ENCODE results near the gene FGGY.
"Not testable (repeated sequence)": the region's sequence is repeated elsewhere in the genome, so short reads cannot be mapped to it uniquely, and the experiment has no call there.

Gene FGGY

DNA sequence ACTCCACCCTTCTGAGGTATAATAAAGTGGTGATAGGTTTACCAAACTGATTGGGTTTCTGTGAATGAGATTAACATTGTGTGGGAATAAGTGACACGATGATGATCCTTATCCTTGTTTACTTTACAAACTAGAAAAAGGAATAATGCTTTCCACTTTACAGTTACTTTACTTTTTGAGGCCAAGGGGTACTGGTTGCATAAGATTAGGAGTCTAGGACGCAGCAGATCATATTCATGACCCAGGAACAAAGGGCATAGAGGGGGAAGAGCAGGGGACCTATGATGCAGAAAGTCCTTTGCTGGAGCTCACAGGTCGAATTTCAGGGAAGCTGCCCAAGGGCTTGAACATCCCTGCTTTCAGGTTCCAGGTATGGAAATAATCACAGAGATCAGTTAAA, 20.4 kb downstream of the FGGY start:
- no peak for DNase-seq

DNA sequence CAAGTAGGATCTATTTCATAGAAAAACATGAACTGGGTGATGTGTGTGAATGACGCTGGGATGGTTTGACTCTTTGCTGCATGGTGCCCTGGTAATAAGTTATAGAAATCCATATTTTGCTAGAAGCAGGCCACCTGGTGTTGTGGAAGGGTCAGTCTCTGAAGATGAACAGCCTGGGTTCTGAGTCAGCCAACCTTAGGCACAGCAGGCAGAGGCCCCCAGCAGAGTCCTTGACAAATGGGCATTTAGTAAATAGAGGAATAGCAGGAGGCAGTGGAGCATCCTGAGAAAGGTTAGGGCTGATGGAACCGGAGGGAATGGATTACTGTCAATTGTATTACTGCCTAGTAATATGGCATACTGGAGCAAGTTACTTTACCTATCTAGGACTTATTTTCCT, 20.9 kb downstream of the FGGY start:
- DNase-seq: no peak

DNA sequence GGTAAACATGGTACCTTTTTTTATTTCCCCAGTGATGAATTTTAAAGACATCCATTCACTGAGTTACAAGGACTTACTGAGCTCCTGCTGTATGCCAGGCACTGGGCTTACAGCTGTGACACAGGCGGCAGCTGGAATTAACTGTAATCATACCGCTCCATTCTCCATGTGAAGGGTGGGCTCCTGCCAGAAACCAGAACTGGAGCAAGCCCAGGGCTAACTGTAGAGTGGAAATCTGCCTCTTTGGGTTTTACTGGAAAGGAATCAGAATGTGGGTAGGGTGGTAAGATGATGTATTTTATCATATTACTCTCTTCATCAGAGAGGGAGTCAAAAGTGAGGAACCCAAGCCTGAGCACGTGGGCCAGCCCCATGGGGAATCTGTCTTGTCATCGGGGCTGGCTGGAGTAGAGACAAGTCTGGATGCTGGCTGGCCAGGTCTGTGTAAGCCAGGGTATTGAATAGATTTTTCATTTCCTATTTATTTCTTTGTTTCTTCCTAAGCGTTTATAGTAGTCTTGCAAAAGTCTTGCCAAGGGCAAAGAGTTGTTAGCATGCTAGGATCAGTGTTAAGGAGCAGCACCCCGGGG, 21.5 kb downstream of the FGGY start:
- DNase-seq: no peak

DNA sequence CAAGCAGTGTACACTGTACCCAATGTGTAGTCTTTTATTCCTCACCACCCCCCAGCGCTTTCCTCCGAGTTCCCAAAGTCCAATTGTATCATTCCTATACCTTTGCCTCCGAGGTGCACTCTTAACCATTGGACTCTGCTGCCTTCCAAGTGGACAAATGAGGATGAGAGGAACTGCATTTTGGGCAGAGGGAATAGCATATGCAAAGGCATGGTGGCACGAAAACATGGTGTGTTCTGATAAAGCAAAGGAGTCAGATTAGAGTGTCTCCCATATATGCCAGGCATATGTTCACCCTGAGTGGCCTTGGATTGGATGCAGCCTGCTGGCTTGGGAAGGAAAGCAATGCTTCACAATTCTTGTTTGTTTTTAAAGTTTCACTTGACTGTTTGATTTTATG, 25.5 kb downstream of the FGGY start:
- DNase-seq: no peak

DNA sequence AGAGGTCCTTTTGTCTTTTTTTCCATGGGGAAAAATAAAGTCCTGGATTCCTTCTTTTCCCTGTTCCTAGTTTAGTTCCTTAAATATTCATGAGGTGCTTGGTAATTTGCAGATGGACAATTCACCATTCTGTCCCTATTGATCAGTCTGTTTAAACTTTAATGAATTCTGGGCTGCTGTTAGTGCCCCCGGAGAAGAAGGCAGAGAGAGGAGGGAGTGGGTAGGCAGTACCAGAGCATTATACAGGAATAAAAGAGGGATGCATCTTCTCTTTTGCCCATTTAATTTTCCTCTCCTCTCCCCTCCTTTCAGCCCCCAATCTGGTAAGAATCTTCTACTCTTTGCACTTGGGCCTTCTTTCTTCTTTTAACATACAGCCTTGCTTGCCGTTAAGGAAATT, 25.9 kb downstream of the FGGY start:
- DNase-seq: no peak

DNA sequence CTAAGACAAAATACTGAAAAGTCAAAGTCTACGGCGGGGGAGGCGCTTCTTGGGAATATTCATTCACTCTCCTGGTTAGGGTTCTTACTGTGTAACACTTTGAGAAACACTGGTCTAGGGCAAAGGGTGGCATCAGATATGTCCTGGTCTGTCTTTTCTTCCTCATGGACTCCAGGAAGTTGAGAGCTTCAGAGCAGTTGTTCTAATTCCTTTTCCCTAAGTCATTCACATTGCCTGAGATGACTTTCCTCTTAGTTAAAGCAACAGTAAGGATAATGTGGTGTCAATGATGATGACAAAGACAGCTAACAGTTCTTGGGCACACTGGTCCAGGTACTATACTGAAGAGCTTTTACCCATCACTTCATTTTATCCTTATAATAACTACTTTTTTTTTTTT, 27.0 kb downstream of the FGGY start:
- no peak for DNase-seq

DNA sequence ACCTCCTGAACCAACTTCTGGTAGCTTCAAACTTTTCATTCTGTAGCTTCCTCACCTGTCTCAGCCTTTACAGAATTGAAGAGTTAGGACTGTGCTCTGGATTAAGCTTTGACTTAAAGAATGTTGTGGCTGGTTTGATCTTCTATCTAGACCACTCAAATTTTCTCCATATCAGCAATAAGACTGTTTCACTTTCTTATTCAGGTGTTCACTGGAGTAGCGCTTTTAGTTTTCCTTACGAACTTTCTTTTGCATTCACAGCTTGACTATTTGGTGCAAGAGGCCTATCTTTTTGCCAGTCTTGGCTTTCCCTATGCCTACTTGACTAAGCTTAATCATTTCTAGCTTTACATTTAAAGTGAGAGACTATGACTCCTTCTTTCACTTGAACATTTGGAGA, 31.5 kb downstream of the FGGY start:
- no peak for DNase-seq

DNA sequence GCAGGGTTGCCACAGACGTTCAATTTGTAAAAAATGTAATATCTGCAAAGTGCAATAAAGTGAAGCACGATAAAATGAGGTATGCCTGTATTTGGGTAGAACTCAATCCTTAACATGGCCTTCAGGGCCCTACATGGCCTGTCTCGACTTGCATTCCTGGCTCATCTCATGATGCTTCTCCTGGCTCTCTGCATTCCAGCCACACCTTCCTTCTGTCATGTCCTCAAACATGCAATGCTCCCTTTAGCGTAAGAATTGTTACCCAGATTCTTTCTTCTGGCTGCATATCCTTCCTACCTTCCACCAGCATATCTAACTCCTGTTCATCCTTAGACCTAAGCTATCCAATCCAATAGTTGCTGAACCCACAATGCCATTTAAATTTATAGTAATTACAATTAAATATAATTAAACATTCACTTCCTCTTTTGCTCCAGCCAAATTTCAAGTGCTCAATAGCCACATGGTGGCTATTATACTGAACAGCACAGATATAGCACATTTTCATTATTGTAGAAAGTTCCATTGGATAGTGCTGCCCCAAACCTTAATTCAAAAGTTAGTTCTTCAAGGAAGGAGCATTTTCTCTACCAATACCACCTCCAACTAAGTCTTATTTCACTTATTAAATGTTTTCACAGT, 32.6 kb downstream of the FGGY start:
- DNase-seq: no peak

DNA sequence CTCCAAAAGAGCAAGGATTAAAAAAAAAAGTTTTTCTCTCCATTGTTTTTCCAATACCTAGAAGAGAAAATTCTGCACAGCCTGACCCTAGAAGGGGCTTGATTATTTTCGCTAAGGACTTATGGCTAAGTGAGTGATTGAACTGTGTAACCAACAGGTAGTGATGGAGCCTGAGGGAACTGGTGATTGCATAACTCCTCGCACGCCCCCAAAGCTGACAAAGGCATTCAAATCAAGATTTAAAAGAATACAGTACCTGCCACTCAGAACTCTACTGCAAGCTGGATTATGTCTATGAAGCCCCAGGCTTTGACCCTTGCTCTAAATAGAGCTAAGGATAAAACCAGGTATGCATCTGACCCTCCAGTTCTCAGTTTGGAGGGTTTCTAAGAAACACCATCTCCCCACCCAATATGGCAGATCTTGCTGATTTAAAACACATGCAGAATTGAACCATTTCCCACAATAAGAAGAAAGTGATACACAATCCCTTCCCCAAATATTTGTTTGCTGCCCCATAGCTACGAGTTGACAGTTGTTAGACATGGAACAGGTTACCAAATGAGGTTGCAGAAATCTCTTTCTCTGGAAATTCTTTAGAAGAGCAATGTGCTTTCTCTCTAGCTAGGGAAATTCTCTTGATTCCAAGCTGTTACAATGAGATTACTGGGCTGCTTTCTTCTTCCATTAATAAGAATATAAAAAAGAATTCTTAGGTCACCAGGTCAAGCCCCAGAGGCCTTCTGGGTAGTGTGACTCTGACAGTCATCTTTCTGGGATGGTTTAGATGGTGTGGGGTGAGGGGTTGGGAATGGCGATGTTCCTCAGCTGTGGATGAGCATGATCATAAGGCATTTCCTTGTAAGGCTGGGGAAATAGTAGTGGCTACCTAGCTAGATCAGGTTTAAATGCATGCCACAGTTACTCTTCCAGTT, 35.1 kb downstream of the FGGY start:
- DNase-seq: no peak

DNA sequence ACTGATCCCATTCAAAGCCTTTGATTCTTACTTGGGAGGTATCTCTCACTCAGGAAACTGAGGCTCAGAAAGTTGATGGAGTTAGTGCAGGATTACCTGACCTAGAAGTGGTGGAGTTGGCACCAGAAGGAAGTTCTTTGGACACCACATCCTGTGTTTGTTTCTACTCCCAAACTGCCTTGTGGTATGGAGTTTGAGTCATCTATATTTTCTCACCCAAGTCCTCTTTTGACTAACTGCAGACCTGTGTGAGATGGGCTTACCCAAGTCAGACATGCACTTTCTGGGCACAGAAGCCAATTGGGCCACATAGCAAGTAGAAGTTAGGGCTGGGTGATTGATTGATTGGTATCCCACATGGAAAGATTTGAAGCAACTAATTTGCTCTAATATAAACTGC, 36.1 kb downstream of the FGGY start:
- no peak for DNase-seq

DNA sequence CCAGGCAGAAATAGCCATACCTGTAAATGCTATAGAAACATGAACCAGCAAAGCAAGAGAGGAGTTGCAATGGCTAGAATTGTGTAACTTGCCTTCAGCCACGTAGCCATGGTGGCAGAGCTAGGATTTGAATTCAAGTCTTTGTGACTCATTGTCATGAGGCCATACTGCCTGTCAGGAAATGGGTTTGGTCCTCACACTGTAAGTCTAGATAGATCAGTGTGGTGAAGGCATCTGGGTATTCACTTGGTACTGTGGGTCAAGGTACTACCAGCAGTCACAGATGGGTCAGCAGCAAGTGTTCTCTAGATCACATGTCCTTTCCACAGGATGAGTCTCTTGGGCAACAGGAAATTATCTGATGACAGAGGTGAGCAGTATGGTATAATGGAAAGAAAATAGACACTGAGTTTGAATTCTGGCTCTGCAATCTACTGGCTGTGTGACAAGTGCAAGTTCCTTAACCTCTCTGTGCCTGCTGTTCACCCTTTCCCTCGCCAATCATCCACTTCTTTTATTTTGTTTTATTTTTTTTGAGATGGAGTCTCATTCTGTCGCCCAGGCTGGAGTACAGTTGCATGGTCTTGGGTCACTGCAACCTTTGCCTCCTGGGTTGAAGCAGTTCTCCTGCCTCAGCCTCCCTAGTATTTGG, 36.9 kb downstream of the FGGY start:
- no peak for DNase-seq

DNA sequence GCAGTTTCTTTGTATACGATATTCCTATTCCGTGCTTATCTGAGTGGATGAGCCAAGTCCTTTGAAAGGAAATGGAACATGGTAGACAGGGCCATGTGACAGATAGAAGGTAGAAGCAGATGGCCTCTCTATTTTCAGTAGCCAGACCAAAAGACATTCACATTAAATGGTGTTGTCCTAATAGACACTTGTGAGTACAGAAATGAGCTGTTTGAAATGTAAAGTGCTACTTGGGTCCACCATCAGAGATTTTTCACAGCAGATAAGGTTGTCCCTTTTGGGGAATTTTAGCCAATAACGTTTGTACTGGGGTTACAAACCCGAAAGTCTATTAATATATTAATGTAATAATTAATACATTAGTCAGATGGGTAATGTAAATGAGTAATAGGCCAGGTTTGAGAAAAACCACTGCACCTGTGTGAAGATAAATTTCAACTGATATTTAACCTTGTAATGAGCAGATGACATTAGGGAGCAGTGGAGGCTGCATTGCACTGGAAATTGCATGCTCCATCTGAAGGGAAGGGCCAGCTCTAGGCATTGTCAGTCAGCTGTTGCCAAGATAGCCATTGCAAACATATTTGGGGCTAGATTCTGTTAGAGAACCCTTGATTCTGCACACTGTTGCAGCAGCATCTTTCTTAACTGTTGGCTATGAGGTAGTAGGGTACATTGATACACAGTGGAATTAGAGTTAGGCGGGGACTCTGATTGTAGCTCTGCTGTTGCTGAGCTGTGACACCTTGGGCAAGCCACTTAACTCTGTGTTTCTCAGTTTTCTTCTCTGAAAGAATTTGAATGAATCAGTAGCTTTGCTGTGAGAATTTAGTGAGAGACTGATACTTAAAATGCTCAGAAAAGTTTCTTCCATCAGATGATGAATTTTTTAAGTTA, 43.8 kb downstream of the FGGY start:
- no peak for DNase-seq

DNA sequence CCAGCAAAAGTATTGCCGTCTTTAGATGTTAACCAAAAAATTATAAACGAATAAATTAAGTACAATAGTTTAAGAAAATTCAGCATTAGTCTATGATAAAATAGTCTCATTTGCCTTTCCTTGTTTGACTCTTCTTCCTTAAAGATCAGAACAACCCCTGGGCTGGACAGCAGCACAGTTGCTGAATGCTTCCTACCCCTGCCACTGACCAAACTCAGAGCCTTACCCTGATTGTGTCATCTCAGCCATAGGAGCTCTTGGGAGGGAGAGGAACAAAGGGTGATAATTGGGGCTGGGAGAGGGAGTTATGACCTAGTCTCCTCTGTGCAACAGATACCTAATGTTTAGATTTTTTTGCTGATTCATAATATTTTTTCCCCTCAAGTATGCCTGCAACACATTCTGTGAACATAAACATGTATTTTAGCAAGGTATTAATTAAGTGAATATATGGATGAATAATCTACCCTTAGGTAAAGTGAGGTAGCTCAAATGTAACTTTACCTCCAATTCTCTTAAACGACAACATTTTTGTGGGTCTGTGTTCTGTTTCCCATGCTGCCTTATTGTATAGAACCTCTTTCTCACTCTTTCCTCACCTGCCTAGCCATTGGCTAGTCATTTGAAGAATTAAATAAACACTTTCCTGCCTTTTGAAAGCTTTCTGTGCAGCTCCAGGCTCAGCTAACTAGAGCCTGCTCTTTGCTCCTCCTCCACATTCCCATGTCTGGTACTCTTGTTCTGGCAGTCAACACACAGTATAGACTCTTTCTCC, 46.1 kb downstream of the FGGY start:
- no peak for DNase-seq

DNA sequence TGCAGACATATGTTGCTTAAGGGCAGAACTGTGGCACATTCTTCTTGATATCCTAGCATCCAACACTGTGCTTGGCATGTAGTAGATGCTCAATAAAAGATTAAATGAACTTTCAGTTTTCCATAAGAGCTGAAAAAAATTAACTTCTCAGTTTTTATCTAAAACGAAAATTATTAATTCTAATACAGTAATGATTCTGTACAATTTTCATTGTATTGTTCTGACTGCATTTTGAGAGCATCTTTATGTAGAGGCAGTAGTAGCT, 46.6 kb downstream of the FGGY start:
- no peak for DNase-seq

DNA sequence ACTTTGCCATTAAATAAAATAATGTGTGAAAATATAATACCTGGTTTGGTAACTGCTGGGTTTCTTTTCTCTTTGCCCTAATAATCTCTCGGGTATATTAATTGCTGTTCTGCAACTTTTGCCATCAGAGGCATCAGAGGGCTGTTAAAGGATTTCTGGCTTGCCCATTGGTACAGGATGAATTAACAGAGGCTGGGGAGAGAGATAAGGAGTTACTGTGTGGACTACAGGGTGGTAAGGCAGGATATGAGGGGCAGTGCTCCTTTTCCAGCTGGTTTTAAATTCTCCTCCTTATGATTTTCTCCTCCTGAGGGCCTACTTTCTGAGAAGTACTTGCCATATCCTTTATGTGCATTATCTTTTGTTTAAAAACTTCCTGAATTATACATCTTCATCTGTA, 48.3 kb downstream of the FGGY start:
- no peak for DNase-seq

DNA sequence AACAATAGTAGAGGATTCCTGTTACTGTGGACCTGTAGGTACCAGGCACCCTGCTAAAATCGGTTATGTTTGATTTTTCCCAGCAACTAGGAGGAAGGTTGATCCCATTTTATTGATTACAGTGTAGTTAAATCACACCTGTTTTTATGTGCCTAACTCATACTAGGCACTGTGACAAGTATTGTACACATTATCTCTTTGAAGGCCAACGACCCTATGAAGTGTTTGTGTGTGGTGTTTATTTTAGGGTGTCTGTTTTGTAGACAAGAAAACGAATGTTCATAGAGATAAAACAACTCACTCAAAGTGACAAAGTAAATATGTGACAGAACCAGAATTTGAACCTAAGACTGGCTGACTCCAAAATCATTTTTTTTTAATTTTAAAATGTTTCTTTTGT, 49.5 kb downstream of the FGGY start:
- DNase-seq: no peak

DNA sequence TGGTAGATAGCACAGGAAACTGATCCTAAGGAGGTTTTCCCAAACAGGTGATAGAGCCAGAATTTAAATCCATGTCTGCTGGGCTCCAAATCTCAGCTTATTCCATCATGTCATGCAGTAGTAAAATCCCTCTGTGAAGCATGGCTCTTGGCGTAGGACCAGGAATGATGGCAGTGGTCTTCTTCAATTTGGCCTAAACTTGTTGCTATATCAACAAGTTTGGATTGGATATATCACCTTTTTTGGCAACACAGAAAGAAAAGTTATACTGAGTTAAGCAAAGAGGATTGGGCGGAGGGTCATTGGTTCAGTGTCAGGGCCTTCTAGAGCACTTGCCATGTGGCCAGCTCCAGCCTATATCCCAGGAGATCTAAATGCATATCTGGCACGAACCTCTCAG, 52.2 kb downstream of the FGGY start:
- no peak for DNase-seq

DNA sequence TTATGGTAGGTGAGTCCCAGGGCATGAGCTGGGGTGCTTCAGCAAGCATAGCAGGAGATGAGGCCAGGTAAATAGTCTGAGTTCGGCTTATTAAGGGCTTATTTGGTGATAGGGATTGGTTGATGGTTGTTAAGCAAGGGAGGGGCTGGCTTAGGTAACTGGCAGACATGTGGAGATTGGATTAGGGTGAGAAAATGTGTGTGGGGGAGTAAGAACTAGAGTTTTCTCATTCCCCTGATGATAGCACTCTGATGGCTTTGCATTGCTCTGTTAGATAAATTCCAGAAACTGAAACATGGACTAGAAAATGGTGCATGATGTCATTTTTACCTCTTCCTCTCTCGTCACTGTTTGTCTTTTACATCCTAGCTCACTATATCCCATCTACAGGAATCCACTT, 53.6 kb downstream of the FGGY start:
- no peak for DNase-seq

DNA sequence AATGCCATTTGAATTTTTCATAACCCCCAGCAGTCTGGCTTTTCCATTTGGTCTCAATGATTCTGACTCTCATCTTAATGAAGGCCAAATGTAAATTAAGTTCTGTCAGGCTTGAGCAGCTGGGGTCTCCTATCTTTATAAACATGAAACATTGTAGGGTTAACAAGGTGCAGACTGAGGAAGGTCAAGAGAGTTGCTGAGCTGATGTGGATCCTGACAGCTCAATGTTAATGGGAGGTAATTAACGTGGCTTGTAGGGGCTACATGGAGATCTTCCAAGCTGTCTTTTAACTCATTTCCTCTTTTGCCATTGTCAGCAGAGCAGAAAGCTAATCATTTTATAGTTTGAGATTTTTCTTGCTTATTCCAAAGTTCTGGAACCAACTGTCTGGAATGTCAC, 55.2 kb downstream of the FGGY start:
- DNase-seq: no peak

DNA sequence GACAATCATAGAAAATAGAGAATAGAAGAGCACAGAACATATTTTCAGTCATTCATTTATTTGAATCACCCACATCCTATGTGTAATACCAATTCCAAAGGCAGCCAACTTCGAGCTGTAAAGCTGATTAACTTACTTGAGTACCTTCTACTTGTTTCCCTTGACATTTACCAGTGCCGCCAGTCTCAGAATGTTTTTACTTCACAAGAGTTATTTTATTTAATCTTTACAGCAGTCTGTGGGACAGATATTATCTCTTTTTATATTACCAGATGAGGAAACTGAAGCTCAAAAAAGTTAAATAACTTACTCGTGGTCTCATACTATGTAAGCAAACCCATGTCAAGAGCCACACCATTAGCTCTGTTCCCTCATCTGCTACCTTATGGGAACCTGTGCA, 56.6 kb downstream of the FGGY start:
- no peak for DNase-seq

DNA sequence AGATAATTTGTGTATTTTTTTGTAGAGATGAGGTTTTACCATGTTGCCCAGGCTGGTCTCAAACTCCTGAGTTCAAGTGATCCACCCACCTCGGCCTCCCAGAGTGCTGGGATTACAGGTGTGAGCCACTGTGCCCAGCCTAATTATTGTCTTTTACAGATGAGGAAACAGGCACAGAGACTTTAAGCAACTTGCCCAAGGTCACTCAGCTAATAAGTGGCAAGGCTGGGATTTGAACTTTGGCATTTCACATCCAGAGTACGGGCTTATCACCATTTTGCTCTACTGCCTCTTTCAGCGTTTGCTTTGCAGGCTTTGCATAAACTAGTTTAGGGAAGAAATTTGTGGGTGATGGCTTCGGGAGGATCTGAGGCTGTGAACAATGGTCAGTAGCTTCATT, 57.3 kb downstream of the FGGY start:
- not testable (repeated sequence) for DNase-seq

DNA sequence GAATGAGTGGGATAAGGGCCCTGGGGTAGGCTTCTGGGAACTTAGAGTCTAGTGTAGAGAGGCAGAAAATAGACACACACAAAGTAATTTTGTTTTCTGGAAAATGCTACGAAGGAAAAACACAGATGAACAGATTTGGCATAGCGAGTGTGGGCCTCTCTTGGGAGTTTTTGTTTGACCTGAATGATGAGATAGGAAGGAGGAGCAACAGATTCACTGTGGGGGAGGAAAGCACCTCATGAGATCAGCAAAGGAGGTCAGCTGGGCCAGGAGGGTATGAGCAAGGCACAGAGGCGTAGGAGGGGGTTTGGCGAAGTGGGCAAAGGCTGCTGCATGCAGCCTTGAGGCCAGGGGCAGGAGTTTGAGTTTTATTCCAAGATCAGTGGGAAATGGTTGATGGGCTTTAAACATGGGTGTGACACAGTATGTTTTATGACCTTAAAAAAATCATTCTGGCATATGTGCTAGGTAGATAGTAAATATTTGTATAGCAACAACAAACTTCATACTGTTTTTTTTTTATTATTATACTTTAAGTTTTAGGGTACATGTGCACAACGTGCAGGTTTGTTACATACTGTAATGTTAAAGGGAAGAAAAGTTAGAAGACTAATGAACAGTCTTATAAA, 57.9 kb downstream of the FGGY start:
- no peak for DNase-seq

Measured in NCI-H2227 treated with DMSO at 0.1 percent for 48 hours (cell line).